NOMO-1 treated with DMSO at 0.1 percent for 48 hours (cell line): ENCODE results near the gene L1CAM.

Experiments used
- DNase-seq: peaks from one replicate; lab custom pipeline; 2025; ENCODE audit not compliant: unreplicated experiment; lab: John Stamatoyannopoulos, UW

Gene L1CAM

DNA sequence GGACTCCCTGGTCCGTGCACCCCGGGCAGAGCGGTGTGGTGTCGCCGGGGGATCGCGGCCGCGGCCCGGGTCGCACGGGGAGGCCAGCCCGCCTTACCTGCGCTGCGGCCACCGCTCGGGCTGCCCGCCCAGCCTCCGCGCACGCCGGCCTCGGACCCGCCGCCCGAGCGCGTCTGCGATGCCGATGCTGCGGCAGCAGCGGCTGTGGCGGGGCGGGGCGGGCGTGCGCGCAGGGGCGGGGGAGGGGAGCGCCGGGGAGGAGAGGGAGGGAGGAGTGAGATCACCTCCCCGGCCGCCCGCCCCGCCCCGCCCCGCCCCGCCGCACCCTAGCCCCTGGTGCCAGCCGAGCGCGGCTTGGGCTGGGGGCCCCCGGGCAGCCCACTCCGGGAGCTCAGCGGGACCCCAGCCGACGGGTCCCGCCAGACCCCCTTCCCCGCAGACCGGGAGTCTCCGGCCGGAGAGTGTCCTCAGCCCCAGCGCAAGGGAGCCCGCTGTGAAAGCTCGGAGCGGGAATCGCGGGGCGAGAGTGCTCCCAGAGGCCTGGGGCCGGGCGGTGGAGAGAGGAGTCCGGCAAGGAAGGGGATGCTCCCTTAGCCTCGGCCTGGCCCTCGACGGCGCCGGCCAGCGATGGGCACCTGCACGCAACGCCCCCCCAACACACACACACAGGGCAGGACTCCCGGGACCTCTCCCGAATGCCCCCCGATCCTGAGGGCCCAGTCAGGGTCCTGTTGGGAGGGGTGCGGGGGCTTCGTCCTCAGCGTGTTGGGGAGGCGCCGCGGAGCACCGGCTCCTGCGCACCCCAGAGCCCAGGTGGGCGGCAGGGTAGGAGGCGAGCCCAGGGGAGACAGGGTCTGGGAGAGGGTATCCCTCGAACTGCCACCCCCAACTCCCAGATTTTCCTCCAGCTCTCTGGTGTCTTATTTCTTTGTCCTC, at the start of gene L1CAM:
L1CAM (minus strand) TSS at position 206 of the 936 bp plus-strand sequence. CDS start 10,337 bp downstream, outside the sequence.
- no peak for DNase-seq

GRCh38 chrX:153935326-153935851, 49.4 kb upstream of the L1CAM start:
- DNase-seq = no peak

DNA sequence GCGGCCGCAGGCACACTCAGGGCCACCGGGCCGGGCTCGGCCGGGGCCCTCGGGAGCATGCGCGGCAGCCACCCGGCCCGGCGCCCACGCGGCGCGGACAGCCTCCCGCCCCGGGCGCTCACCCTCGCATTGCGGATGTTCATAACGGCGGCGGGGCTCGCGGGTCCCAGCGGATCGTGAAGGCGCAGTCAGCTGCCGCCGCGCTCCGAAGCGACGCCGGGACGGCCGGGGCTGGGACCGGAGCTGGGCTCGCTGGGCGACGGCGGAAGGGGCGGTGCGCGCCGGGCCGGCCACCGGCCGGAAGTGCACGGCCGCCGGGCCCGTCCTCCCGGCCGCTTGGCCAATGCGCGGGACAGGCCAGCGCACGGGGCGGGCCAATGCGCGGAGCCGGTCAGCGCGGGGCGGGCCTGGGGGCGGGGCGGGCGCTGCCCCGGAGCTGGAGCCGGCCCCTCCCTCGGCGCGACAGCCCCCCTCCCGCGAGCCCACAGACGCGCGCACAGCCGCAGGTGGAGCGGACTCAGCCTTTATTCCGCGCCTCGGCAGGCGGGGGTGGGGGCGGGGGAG, 48.9 kb upstream of the L1CAM start, which contains the start of gene NAA10:
NAA10 (minus strand) TSS at position 276 of the 564 bp plus-strand sequence; CDS start at position 143, 133 bp downstream.
- DNase-seq = peak; percentile 49

DNA sequence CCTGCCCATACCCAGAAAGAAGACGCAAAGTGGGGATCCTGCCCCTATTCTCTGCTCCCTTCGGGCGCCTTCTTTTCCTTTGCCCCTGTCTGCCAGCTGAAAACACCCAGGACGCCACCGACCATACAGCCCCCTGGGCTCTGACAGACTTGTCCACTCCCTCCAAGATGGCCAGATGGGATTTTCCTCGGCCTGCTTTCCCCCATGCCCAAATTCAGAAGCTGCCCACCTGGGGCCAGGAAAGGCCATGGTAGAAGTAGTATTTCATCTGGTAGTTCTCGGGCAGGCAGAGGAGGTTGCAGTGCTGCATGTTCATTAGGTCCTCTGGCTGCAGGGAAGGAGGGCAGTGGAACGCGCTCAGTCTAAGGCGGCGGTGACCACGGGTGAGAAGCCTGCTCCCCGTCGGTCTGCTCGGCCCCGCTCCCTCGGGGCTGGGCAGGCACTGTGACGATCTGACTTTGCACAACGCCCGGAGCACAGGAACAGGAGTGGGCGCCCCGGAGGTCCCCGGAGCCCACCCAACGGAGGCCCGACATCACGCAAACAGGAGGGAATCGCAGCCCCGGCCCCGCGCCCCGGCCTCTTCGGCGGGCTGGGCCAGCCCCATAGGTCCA, 48.3 kb upstream of the L1CAM start:
- no peak for DNase-seq

DNA sequence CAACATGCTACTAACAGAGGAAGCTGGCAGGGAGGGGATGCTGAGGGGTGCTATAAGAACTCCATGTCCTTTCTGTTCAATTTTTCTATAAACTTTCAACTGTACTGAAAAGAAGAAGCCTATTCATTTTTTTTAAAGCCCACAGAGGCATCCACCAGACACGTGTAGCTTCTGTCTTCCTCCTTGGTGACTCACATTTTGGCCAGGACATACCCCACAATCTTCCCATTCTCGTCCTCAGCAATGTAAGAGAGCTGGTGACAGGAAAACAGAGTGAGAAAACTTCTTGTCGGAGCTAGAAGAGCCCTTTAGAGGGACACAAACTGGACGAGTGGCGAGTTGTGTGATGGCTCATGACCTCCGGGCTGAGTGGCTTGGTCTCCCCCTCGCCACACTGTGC, 47.8 kb upstream of the L1CAM start:
- no peak for DNase-seq

DNA sequence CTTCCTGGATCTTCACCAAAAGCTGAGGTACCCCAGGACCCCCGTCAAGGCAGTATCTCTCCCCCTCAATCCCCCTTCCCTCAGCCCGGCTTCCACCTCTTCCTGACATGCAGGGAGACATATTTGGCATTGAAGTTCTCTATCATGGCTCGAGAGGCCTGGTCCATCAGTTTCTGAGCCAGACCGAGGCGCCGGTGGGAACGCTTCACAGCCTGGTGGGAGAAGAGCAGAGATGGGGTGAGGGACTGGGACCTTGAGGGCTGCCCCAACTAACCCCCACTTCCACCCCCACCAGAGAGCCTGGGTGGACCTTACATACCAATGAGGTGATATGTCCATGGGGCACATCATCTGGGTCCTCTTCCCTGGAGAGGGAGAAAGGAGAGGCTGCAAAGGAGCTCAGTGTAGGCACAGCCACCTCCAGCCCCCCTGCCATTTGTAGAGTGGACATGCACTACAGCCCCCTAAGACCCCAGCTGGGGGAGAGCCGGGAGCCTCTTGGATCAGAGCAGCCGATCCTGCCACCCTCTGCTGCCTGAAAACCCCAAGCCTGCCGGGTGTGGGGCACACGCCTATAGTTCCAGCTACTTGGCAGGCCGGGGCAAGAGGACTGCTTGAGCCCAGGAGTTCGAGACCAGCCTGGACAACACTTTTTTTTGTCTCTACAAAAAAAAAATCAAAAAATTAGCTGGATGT, 46.4 kb upstream of the L1CAM start:
- no peak for DNase-seq

GRCh38 chrX:153931748-153932147, 45.8 kb upstream of the L1CAM start:
- no peak for DNase-seq

GRCh38 chrX:153931151-153931550, 45.2 kb upstream of the L1CAM start:
- DNase-seq = no peak

DNA sequence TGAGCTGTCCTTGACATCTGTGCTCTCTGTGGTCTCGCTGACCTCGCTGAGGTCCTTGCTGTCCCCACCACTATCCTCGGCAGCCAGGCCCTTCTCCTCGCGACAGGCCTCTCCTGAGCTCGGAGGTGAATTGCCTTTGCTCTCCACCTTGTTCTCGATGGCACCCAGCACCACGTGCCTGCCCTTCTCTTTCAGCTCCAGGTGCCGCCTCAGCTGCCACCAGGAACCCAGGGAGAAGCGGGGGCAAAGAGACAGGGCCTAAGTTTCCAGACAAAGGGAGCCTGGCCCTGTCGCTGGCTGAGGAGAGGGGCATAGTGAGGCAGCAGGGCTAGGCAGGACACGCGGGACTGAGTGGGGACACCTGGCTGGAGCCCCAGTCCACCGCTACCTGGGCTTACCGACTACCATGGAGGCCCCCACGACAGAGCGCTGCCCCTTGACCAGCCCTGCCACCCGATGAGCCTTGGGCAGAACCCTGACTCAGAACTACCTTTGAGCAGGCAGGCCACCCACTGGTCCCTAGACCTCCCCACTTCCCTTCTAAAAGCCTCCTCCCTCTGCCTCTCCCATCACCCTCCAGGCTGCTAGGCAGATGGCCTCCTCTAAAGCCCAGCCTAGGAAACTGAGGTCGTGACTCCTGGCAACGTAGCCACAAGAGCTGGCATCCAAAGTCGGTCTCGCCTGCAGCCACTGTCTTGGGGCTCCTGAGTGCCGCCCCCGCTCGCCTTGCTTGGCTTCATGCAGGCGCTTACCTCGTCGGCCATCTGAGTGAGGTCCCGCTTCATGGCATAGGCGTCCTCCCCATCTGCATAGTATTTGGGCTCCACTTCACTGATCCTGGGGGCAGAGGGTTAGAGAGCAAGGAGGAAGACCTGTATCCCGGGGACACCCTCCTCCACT, 44.3 kb upstream of the L1CAM start:
- DNase-seq = no peak

DNA sequence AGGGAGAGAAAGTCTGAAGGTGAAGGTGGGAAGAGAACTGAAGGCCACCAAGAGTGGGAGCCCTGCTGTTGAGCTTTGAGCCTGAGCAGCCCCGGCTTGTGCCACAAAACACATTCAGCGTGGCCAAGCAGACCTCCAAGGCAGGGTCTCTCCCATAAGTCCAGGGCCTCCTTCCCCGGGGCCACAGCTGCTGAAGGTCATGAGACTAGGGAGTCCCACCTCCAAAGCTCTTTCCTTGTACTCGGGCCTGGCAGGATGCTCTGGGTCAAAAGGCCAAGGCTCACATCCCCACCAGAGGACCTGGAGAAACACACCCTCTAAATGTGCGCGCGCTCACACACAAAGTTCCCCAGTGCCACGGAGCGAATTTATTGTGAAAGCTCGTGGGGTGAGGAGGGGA, 43.6 kb upstream of the L1CAM start:
- DNase-seq = no peak

DNA sequence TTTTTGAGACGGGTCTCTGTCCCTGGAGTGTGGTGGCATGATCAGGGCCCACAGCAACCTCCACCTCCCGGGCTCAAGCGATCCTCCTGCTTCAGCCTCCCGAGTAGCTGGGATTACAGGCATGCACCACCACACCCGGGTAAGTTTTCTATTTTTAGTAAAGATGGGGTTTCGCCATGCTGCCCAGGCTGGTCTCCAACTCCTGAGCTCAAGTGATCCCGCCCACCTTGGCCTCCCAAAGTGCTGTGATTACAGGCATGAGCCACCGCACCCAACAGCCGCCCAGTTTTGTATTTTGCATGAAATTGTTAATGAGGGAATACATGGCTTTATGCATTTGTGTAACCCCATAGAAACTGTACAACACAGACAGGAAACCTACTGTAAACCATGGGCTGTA, 42.9 kb upstream of the L1CAM start:
- no peak for DNase-seq

GRCh38 chrX:153927922-153928760, 42.2 kb upstream of the L1CAM start:
- DNase-seq = peak; percentile 97

GRCh38 chrX:153927672-153927921, 41.6 kb upstream of the L1CAM start:
- no peak for DNase-seq

- peak; percentile 94 for DNase-seq
Measured at GRCh38 chrX:153926858-153927671, 41.1 kb upstream of the L1CAM start.

- peak; percentile 57 for DNase-seq
Measured at GRCh38 chrX:153926552-153926857, 40.5 kb upstream of the L1CAM start.

- DNase-seq = peak; percentile 28
Measured at GRCh38 chrX:153925739-153926551, 40.0 kb upstream of the L1CAM start, which contains the start of gene ARHGAP4. TSS of gene ARHGAP4 (minus strand) at chrX:153926264. CDS start at chrX:153926202, 62 bp downstream.

DNA sequence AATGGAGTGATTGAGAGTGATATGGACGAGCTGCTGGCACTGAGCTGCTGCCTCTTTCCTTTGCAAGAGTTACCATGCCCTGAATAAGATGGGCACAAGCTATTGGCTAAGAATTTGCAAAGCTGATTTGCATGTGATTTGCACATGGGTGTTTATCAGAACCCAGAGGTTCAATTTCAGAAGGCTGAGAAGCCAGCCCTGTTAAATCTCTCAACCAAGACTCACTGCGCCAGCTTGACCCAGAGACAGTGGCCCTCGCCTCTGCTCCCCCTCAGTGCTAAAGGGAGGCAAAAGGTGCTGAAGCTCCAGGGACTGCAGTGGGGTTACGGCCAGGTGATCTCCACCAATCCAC, 39.4 kb upstream of the L1CAM start:
- DNase-seq = peak; percentile 19
